DLD1 (cell line): ENCODE measurements around the gene ACOX3.

Experiments
- in situ Hi-C: cut with HindIII; loops from 2 replicates; pipeline ENCODE4 v1.10.0; 2017; ENCODE audit warnings: low sequenced_read_pairs

The ACOX3 gene

DNA sequence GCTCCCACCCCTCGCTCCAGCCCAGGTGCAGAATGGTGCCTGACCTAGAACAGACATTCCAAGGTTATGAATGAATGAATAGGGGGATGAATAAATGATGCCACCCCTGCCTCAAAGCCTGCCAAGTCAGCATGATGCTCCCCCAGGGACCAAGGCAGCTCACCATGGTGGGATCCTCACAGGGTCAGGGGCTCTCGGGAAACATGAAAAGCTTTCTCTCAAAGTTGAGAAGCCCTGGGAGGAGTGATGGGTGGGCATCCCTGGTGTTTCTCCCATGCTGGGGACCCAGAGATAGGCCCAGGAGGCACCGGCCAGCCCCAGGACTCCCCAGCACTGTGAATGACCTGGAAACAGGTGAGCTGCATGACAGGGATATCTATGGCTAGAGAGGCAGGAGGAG, 112.1 kb downstream of the ACOX3 start:
- in situ Hi-C loops: no loop called here

- in situ Hi-C loops: no loop called here
Measured at GRCh38 chr4:8326206-8326605, 114.3 kb downstream of the ACOX3 start.

DNA sequence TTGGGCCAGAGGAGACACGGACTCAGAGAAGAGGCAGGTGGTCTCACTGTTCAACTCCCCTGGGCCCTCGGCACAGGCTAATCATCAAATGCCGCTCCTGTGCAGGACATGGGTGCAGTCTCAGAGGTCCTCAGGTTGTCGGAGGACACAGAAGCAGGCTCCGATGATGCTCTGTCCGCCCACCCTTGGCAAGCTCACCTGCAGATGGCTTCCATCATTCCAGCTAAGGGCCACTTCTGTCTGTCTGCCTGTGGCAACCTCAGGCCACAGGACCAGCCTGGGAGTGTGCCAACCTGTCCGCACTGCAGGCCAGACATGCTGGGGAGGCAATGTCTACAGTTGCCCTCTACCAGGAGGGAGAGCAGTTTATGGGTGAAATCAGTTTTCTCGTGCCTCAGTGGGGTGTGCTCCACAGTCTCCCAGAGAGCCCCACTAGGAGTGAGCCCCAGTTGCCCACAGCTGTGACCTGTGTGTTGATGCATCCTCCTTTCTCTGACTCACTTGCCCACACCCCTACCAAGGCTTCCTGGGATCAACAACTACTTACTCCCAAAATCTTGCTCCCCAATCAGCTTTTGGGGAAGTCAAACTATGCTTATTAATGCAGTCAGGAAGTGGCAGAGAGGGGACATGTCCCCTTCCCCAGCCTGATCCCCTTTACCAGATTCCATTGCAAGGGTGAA, 115.1 kb downstream of the ACOX3 start:
- in situ Hi-C loops: no loop called here

- in situ Hi-C loops: no loop called here
Measured at GRCh38 chr4:8324640-8325239, 115.8 kb downstream of the ACOX3 start.

DNA sequence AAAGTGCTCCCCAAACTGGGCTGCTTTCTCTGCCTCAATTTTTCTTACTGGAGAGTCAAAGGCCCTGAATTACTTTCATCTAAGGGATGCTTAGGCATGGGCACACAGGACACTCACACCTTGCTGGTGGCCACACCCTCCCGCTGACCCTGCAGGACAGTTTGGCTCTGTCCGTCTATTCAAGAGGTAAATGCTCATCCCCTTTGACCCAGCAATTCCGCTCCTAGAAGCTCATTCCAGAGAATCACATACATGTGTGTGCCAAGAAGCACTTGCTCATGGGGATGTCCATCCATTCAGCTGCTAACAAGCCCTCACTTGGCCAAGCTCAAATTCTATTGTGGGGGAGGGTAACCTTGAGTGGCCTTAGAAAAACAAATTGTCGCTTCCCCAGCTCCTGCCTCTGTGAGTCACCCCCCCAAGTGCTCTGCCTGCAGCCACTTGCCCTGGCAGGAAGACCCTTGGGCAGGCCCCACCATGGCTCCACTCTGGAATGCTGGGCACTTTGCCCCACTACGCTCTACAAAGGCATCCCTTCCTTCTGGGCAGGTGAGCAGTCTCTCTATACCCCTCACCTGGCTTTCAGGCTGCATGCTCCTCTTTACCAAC, 116.5 kb downstream of the ACOX3 start:
- in situ Hi-C loops: no loop called here

- in situ Hi-C loops: no loop called here
Measured at GRCh38 chr4:8322794-8323704, 117.5 kb downstream of the ACOX3 start.

DNA sequence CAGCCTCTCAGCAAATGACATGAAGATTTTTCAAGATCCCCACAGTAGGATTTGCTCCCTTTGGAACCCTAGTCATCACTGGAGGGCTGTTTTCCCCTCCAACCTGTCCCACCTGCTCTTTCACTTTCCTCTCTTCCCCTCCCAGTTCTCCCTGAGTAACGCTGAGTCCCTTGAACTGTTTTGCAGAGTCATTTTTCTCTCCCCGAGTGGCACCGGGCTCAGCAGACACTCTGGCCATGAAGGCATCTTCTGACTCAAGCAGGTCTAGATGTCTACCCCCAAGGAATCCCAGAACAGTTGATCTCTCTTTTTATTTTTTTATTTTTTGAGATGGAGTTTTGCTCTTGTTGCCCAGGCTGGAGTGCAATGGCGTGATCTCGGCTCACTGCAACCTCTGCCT, 118.8 kb downstream of the ACOX3 start:
- in situ Hi-C loops: no loop called here

- in situ Hi-C loops: no loop called here
Measured at GRCh38 chr4:8321220-8321619, 119.3 kb downstream of the ACOX3 start.

DNA sequence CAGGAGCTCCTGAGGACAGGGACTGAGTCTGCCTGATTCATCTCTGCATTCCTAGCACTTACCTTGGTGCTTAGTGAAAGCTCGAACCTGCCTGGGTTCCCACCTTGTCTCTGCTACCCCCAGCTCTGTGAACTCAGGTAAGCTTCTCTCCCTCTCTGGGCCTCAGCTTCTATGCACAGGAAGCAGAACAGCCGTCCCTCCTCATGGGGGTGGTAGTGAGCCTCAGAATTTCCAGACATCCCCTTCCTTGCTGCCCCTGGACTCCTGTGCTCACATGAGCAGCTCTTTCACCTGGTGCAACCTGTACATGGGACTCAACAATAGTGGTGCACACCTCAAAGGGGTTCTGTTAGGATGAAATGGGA, 120.2 kb downstream of the ACOX3 start:
- in situ Hi-C loops: no loop called here

DNA sequence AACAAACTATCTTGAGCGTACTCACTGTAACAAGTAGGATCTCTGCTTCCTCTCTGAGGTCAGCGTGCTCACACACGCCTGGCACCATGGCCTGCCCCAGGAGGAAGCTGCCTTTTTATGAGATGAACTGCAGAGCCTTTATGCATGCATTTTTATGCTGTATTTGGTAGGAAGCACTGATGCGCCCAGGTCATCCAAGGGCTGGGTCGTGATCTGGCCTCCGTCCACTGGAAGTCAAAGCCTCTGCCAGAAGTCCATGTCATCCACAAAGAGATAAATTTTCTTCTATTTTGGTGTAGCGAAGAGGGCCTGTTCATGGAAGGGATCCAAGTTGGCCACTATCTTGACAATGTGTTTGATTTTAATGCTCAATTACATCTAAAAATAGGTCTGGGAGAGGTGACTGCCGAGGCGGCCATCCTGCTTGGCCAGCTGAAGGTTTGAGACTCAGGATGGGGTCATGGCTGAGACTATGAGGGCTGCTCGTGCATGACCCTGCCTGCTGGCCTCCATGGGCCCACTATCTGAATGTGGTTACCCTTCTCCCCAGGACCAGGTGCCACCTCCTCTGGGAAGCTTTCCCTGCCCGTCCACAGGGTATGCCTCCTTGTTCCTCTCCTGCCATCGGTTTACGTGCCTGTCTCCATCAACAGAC, 120.7 kb downstream of the ACOX3 start:
- in situ Hi-C loops: no loop called here

GRCh38 chr4:8319061-8319460, 121.5 kb downstream of the ACOX3 start:
- in situ Hi-C loops: no loop called here

- in situ Hi-C loops: no loop called here
Measured at GRCh38 chr4:8318509-8318908, 122.0 kb downstream of the ACOX3 start.

DNA sequence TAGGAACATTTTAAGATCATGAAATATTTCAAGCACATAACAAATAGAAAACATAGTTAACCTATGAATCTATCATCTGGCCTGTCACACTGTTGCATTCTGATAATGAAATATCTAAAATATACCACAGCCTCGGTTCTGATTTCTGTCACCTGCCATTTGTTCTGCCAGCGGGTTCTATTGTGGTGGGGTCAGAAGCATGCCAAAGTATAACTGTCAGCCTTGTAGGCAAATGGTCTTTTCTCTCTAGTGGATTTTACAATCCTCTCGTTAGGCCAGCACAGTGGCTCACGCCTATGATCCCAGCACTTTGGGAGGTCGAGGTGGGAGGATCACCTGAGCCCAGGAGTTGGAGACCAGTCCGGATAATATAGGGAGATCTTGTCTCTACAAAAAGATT, 123.0 kb downstream of the ACOX3 start:
- in situ Hi-C loops: no loop called here

DNA sequence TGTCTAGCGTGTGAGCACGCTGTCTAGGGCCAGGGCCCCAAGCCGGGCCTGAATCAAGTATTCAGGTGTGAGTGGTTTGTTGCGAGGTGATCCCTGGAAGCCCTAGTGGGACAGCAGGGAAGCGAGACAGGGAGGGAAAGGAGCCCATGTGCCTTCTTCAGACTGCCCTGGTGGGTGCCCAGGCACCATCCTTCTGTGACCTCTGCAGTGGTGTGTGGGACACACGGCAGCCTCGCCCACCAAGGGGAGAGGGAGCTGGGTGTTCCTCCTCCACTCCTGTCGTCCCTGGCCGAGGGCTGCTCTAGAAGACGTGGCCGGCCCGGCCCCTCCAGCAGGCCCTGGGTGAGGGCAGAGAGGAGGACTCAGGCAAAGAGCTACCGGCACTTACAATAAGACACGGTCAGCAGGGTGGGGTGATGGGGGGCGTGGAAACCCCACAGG, 123.6 kb downstream of the ACOX3 start:
- in situ Hi-C loops: no loop called here
